Epithelial cell of esophagus (primary cell): ENCODE data around the gene DHRSX.
"Not testable (repeated sequence)": the region's sequence is repeated elsewhere in the genome, so short reads cannot be mapped to it uniquely, and the experiment has no call there.

Experiments
- DNase-seq: peaks from one replicate; pipeline ENCODE4 v3.0.0; 2010; ENCODE audit warnings: low read depth
- H3K4me3 ChIP-seq: 2 replicates; pipeline ENCODE4 v1.5.1; 2011; ENCODE audit warnings: mild to moderate bottlenecking, low read length, control low read depth
- TF ChIP-seq, protein P1 (sequence below): IDR thresholded peaks from 2 replicates; pipeline ENCODE4 v1.5.1; 2011; ENCODE audit warnings: low read depth, mild to moderate bottlenecking, low read length, control low read depth, inconsistent platforms; ENCODE audit not compliant: insufficient read depth; ENCODE audit errors: missing control alignments

Gene DHRSX

DNA sequence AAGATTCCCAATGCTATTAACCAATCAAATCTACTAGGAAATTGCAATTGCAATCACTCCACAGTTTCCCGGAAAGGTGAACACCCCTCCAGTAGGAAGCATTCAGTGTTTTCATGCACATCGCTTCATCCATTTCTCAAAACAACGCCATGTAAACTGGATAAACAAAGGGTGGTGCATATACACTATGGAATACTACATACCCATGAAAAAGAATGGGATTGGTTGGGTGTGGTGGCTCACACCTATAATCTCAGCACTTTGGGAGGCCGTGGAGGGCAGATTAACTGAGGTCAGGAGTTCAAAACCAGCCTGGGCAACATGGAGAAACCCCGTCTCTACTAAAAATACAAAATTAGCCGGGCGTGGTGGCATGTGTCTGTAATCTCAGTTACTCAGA is 29.1 kb downstream of the DHRSX start:
- TF ChIP-seq, protein P1, sequence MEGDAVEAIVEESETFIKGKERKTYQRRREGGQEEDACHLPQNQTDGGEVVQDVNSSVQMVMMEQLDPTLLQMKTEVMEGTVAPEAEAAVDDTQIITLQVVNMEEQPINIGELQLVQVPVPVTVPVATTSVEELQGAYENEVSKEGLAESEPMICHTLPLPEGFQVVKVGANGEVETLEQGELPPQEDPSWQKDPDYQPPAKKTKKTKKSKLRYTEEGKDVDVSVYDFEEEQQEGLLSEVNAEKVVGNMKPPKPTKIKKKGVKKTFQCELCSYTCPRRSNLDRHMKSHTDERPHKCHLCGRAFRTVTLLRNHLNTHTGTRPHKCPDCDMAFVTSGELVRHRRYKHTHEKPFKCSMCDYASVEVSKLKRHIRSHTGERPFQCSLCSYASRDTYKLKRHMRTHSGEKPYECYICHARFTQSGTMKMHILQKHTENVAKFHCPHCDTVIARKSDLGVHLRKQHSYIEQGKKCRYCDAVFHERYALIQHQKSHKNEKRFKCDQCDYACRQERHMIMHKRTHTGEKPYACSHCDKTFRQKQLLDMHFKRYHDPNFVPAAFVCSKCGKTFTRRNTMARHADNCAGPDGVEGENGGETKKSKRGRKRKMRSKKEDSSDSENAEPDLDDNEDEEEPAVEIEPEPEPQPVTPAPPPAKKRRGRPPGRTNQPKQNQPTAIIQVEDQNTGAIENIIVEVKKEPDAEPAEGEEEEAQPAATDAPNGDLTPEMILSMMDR = no peak
- no peak for DNase-seq
- H3K4me3 ChIP-seq = no peak overlapping the region

DNA sequence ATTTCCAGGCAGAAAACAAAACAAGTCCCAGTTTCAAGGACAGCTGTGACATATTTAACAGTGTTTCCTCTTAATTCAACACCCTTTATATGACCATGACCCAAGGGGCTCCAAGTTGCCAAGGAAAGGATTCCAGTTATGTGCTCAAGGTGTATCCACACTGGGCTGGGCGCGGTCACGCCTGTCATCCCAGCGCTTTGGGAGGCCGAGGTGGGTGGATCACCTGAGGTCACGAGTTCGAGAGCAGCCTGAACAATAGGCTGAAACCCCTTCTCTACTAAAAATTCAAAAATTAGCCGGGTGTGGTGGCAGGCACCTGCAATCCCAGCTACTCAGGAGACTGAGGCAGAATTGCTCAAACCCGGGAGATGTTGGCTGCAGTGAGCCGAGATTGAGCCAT is 29.6 kb downstream of the DHRSX start:
- DNase-seq, H3K4me3 ChIP-seq: not testable (repeated sequence)

DNA sequence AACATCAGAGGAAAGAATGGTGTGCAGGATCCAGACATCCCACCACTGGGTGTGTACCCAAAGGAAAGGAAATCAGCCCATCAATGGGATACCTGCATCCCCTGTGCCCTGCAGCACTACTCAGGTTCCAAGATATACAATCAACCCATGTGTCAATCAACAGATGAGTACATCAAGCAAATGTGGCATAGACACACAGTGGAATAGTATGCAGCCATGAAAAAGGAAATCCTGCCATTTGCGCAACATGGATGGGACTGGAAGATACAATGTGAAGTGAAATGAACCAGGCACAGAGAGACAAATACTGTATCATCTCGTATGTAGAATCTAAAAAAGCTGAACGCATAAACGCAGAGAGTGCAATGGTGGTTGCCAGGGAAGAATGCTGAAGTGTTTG is 30.9 kb downstream of the DHRSX start:
- not testable (repeated sequence) for H3K4me3 ChIP-seq, DNase-seq

DNA sequence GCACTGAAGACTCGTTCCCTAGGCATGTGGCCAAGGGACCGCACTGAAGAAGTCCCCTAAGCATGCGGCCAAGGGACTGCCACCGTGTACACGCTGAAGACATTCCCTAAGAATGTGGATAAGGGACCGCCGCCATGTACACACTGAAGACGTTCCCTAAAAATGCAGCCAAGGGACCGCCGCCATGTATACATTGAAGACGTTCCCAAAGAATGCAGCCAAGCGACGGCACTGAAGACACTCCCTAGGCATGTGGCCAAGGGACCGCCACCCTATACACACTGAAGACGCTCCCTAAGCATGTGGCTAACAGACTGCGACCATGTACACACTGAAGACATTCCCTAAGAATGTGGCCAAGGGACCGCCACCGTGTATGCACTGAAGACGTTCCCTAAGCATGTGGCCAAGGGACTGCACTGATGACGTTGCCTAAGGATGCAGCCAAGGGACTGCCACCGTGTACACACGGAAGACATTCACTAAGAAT is 31.5 kb downstream of the DHRSX start:
- TF ChIP-seq, protein P1 = no peak
- H3K4me3 ChIP-seq = no peak overlapping the region
- DNase-seq = no peak

DNA sequence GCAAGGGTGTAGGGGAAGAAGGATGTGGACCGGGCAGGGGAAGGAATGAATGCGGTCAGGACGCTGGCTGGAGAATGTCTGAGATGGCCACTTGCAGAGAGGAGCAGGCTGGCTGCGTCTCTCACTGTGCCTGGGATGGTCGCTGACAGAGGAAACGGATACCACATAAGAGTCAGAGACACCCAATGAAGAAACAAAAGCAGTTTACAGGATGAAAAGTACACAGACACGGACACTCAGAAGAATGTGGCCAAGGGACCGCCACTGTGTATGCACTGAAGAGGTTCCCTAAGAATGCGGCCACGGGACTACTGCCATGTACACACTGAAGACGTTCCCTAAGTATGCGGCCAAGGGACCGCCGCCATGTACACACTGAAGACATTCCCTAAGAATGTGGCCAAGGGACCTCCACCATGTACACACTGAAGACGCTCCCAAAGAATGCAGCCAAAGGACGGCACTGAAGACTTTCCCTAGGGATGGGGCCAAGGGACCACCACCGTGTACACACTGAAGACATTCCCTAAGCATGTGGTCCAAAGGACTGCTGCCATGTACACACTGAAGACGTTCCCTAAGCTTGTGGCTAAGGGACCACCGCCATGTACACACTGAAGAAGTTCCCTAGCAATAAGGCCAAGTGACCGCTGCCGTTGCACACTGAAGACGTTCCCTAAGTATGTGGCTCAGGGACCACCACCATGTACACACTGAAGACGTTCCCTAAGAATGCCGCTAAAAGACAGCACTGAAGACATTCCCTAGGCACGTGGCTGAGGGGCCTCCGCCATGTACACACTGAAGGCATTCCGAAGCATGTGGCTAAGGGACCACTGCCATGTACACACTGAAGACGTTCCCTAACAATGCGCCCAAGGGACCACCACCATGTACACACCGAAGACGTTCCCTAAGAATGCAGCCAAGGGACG is 32.2 kb downstream of the DHRSX start:
- TF ChIP-seq, protein P1 = no peak
- no peak overlapping the region for H3K4me3 ChIP-seq
- no peak for DNase-seq

DNA sequence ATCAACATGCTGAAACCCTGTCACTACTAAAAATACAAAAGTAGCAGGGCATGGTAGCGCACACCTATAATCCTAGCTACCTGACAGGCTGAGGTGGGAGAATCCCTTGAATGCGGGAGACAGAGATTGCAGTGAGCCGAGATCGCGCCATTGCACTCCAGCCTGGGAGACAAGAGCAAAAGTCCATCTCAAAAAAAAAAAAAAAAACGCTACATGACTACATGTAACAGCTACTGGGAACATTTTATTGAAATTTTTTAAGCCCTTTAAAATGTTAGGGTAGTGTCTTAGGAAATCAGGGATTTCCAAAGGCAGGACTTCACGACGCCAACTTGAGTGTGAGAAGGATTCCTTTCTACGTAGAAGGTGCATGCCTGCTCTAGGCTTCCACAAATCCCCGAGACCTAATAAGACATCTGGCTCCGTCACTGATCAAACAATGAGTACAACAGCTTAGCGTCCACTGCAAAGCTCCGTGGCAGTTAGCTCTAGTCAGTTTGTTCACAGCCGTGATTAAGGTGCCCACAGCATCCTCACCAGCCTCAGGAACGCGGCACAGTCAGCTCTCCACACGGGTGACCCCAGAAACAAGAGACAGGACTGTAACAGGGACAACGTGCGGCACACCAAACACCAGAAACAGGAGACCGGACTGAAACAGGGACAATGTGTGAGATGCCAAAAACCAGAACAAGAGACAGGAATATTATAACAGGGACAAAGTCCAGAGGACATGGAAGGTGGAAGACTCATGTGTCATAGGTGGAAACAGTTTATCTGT is 33.7 kb downstream of the DHRSX start:
- no peak overlapping the region for H3K4me3 ChIP-seq
- TF ChIP-seq, protein P1 = no peak
- no peak for DNase-seq

DNA sequence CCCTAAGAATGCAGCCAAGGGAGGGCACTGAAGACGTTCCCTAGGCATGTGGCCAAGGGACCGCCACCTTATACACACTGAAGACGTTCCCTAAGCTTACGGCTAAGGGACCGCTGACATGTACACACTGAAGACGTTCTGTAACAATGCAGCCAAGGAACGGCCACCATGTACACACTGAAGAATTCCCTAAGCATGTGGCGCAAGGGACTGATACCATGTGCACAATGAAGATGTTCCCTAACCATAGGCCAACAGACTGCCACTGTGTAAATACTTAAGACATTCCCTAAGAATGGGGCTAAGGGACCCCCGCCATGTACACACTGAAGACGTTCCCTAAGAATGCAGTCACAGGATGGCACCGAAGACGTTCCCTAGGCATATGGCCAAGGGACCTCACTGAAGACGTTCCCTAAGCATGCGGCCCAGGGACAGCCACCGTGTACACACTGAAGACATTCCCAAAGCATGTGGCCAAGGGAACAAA is 36.1 kb downstream of the DHRSX start:
- TF ChIP-seq, protein P1 = no peak
- DNase-seq = no peak

More for the DNA sequence above, 36.1 kb downstream of the DHRSX start:
- H3K4me3 ChIP-seq = no peak overlapping the region
